ENCODE results near the gene PRR36.

Gene PRR36

GRCh38 chr19:7858109-7858770 lies 15.9 kb downstream of the PRR36 start:
- no peak for DNase-seq

DNA sequence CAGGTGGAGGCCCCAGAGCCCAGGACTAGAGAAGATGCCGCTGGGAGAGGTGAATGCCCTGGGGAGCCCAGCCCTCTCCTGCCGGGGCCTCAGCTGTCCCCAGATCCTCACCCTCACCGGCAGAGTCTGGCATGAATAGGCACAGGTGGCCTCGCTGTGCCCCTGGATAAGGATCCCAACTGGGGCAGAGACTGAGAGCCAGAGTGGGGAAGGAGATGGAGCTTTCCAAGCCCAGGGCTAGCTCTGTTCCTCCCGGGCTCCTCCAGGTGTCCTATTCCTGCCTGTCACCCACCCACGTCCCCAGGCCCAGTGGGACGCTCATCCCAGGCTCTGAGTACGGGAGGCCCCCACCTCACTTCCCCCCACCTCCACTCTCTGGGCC lies 16.5 kb downstream of the PRR36 start:
- DNase-seq, result no peak

DNA sequence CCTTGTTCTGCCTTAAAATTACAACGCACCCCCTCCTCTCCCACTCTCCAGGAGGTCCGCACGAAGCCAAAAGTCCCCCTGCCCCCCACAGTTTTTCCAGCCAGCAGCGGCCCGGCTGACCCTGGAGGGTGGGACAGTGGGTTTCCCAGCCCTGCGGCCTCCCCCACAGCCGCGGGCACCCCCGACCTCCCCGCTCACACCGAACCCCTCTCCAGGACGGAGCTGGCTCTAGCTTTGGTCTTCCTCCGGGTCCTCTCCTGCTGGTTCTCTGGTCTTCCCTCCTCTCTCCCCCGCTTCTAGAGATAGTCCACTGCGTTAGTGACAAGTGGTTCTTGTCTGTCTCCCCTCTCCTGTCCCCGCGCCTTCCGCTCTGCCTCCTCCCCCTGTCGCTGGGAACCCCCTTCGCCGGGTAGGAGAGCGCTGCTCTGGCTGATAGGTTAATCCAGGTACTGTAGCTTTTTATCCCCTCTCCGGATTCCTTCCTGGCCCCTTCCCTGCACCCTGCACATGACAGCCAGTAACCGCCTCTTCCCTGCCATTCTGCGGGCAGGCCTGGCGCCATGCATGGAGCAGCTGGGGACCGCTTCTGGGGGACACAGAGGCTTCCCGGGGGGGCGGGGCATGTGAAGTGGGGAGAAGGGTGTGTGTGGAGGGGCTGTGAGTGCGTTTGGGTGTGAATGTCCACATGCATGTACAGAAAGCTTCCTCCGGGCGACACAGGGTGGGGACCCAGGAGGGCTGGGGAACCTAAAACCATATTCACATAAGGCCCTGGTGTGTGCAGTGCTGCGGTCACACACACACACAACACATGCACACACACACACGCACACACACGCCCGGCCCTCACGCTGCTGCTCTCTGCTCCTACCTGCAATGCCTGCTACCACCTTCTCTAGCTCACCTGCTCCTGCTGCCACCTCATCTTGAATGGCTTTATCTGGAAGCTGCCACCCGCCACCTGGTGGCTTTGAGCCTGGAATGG lies 17.2 kb downstream of the PRR36 start:
- DNase-seq, result no peak

DNA sequence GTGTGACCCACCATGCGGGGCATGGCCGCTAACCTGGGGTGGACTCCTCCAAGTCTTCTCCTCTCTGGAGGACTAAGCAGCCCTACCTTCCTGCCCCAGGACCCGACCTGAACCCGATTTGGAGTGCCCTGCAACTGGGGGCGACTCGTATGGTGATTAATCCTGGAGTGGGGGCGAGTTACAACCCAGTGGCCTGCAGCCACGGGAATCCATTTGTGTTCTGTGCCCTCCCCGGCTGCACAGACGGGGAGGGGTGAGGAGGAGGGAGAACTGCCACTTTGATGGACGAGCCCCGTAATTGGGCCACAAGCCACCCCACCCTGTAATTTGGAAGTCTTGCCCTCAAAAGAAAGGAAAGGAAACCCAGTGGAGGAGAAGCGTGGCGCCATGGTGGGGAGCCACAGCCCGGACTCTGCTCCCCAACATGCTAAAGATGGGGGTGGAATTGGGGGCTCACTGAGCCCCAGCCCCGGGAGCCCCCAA lies 18.0 kb downstream of the PRR36 start:
- DNase-seq, result no peak

DNA sequence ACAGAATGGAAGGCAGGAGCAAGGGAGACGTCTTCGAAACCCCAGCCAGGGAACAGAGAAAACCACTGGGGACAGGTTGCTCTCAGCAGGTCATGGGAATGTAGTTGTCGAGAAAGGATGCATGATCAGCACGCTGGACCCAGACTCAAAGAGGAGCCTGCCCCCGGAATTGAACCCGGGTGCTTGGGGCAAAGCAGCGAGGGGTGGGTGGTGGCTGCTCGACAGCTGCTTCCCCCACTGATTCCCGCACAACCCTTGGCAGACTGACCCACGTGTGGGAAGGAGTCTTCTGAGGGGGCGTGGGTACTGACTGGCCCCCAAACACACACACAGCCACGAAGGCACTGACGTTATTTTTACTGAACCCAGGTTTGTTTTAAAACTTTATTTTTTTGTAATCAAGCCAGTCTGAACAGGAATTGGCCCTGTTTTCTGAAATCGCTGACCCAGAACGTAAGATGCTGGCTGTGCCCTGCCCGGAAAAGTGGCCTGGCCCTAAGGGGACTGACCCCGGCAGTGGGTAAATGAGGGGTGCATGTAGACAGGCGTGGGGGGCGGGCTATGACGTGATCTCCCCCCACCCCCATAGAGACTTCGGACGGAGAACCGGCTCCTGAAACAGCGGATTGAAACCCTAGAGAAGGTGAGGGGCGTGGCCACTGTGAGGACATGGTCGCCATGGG lies 18.6 kb downstream of the PRR36 start:
- no peak for DNase-seq

DNA sequence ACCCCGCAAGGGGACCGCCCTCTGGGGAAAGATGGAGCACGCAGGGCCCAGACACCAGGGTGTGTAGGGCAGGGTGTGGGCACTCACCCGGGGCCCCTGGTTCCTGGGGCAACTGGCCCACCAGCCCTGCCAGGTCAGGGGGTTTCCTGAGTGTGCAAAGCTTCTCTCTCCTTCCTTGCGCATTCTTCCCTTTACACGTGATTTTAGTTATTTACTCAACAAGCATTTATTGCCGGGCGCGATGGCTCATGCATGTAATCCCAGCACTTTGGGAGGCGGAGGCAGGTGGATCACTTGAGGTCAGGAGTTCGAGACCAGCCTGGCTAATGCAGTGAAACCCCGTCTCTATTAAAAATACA lies 20.4 kb downstream of the PRR36 start:
- no peak for DNase-seq

DNA sequence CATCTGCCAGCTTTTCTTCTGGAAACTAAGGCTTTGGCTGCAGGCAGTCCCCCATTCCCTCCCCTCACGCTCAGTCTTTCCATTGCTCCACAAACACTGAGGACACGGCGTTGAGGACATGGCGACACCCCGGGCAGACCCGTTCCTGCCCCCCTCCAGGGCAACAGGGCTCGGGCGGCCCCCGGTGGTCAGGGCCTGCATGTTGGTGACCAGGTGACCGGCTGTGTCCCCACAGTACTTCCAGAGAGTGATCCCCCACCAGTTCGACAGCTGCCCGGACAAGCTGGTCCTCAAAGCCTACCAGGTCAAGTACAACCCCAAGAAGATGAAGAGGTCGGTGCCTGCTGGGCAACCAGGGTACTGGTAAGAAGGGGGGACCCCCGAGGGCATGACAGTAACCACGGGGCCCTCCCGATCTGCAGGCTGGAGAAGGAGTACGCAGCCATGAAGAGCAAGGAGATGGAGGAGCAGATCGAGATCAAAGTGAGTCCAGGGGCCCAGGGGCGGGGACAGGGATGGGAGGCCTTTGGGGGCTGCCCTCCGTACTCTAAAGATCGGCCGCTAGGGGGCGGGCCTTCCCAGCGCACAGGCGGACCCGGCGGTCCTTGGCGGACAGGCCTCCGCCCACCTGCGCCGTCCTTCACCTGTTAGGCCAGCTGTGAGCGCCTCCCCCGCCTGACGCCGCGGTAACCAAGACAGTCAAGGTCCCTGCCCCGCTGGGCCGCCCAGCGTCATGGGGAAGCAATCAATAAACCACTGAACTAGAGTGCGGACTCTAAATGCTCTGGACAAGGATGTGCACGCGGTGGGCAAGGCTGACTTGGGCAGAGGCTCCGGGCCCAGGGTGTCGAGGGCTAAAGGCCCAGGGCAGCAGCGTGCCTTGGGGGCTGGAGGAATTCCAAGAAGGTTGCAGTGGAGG lies 21.1 kb downstream of the PRR36 start:
- peak; percentile 84 for DNase-seq

- no peak for DNase-seq
Measured at GRCh38 chr19:7851623-7852500, 22.3 kb downstream of the PRR36 start.

DNA sequence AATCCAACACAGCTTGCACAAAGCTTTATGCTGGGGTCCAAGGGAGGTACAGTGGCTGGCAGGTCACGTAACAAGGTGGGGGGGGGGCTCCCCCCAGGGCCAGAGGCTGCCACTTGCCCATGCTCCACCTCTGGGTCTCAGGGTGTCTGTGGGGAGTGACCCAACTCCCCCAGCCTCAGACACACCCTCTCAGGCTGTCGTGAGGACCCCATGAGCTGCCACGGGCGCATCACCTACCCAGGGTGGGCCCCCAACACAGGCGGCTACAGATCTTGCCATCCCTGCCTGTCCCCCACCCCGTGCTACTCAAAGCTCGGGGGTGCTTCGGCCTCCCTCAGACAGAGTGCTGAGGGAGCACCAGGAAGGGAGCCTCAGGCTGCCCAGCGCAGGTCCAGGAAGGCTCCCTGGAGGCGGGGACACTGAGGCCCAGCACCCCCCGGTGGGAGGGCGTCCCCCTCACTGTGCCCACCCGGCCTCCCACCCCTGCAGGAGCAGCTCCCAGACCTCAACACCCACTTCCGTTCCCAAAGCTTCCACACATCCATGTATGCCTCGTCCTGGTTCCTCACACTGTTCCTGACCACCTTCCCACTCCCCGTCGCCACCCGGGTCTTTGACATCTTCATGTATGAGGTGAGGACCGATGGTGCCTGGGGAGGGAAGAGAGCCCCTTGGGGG lies 23.1 kb downstream of the PRR36 start:
- DNase-seq, result no peak

DNA sequence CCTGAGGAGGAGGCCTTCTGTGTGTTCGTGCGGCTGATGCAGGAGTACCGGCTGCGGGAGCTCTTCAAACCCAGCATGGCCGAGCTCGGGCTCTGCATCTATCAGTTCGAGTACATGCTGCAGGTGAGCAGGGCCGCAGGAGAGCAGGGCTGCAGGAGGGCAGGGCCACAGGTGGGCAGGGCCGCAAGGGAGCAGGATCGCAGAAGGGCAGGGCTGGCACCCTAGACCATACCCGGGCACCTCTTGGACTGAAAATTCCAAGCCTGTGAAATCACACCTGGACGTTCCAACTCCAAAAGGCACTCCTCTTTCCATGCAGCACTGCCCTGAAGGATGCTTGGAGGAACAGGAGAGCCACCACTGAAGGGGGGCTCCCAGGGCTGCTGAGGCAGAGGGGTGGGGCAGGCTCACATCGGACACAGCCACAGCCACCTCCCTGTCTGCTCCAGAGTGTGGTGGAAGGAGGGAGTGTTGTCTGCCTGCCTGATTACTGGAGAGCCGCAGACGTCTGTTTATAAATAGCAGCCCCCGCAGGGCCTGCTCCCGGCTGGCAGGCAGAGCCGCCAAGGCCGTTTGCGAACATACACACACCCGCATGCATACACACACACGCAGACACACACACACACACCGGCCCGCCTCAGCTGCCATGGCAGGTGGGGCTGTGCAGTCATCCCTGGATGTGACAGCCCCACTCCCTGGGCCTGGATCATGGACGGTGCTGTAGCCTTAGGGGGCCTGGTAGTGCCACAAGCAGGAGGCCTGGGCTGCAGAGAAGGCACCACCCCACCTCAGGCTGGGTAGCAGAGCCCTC lies 24.0 kb downstream of the PRR36 start:
- no peak for DNase-seq

DNA sequence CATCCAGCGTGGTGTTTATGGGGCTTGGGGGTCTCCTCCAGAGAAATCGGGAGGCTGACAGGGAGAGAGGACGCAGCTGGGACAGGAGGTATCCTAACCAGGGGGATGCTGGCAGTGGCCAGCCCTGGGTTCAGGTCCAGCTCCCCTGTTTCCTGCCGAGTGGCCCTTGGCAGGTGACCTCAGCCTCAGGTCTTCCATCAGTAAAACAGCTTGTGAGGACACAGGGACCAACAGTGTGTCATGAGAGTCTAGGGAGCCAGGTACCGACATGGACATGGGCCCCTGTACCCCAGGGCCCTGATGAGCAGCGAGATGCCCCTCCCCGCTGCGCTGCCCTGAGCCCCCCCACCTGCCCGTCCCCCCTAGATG lies 24.6 kb downstream of the PRR36 start:
- no peak for DNase-seq

- DNase-seq, result no peak
Measured at GRCh38 chr19:7848779-7849457, 25.3 kb downstream of the PRR36 start.

GRCh38 chr19:7847664-7848063 lies 26.5 kb downstream of the PRR36 start:
- no peak for DNase-seq

GRCh38 chr19:7846155-7846646 lies 28.0 kb downstream of the PRR36 start:
- no peak for DNase-seq

DNA sequence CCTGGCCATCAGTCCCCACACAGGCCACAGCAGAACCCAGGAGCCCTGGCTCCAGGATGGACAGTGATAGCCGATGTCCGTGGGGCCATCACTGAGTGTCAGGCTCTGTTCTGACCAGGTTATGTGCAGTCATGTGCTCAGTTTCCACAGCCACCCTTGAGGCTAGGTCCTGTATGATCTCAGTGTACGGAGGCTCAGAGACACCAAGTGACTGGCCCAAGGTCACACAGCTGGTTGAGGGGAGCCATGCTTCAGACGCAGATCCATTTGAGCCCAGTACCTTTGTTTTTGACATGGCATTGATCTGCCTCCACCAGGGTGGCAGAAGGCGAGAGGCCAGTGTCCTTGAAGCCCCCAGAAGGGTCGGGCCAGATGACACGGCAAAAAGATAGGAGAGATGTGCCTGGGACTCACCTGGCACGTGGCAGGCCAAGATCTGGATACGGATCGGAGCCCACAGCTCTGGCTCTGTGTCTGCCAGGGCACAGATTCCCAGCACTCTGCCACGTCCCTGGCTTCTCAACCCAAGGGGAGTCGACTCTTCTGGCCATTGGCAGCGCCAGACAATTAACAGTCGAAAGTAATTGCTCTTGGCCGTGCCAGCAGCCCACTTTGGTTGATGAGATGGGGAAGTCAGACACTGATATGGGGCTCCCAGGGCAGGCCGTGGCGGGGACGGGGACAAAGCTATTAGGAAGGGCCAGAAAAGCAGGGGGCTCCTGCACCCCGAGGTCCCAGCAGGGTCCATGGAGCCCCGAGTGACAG lies 28.6 kb downstream of the PRR36 start:
- DNase-seq, result no peak

DNA sequence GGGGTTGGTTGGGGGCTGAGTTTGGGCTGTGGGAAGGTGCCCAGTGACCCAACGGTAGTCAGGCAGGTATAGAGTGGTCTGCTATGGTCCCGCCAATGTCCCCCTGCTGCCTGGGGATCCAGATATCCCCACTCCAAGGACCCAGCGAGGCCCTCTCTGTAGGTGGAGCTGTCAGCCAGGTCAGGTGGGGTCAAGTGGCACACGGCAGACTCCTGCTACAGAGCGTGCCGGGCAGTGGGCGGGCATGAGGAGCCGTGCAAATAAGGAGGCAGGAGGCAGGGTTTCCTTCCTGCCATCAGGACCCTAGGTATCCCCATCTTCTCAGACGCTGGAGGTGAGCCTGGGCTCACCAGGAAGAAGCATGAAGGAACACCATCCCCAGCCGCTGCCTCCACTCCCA lies 29.2 kb downstream of the PRR36 start:
- DNase-seq, result no peak

GRCh38 chr19:7844405-7844804 lies 29.8 kb downstream of the PRR36 start:
- DNase-seq, result no peak

- no peak for DNase-seq
Measured at GRCh38 chr19:7843521-7843920, 30.7 kb downstream of the PRR36 start.

Measured in DMS79 treated with DMSO at 0.1 percent for 48 hours (cell line).